OCI-LY3 (cell line): ENCODE data around the gene FARP1.

ENCODE experiments used
- H2AFZ ChIP-seq: fragments of 200-600, 300-600 bp; shearing (Covaris generic); 2 replicates; pipeline ENCODE4 v1.6.0; 2014; ENCODE audit warnings: antibody characterized with exemption, low read depth, low read length
- H3K27ac ChIP-seq: fragments of 200-600, 300-600 bp; sonication (generic); 2 replicates; pipeline ENCODE4 v1.5.1; 2014; ENCODE audit warnings: mild to moderate bottlenecking, low read length, moderate library complexity, mixed read lengths
- H3K27me3 ChIP-seq: fragments of 200-600, 300-600 bp; sonication (generic); 2 replicates; pipeline ENCODE4 v1.6.1; 2014; ENCODE audit warnings: low read depth, low read length, mixed read lengths
- H3K36me3 ChIP-seq: fragments of 200-600, 300-600 bp; sonication (generic); replicated peaks from 2 replicates; pipeline ENCODE3; 2014; ENCODE audit warnings: low read depth, low read length, mixed read lengths
- H3K4me1 ChIP-seq: fragments of 300-600, 200-600 bp; sonication (generic); 2 replicates; pipeline ENCODE4 v1.6.1; 2014; ENCODE audit warnings: low read length, mixed read lengths
- H3K4me2 ChIP-seq: fragments of 200-600, 300-600 bp; sonication (generic); 2 replicates; pipeline ENCODE4 v1.6.1; 2014; ENCODE audit warnings: low read length, mixed read lengths
- H3K4me3 ChIP-seq: fragments of 300-600, 200-600 bp; sonication (generic); 2 replicates; pipeline ENCODE4 v1.5.1; 2014; ENCODE audit warnings: antibody characterized with exemption, mild to moderate bottlenecking, low read length, moderate library complexity
- H3K79me2 ChIP-seq: fragments of 300-600, 200-600 bp; shearing (Covaris generic); 2 replicates; pipeline ENCODE4 v1.6.1; 2014; ENCODE audit warnings: mild to moderate bottlenecking, low read length, mixed read lengths
- H3K9ac ChIP-seq: fragments of 300-600, 200-600 bp; shearing (Covaris generic); 2 replicates; pipeline ENCODE4 v1.6.0; 2014; ENCODE audit warnings: mild to moderate bottlenecking, low read length, moderate library complexity
- H3K9me3 ChIP-seq: fragments of 200-600, 300-600 bp; shearing (Covaris generic); 2 replicates; pipeline ENCODE4 v1.6.1; 2014; ENCODE audit warnings: low read length, mixed read lengths; ENCODE audit not compliant: insufficient read depth
- H4K20me1 ChIP-seq: fragments of 200-600, 300-600 bp; sonication (generic); 2 replicates; pipeline ENCODE4 v1.6.1; 2016; ENCODE audit warnings: low read length, mixed read lengths; ENCODE audit not compliant: insufficient read depth
- CTCF ChIP-seq: fragments of 200-600, 300-600 bp; sonication (generic); IDR thresholded peaks from 2 replicates; pipeline ENCODE4 v1.5.1; 2014; ENCODE audit warnings: antibody characterized with exemption, low read length, low read depth
- EZH2phosphoT487 ChIP-seq: fragments of 200-600 bp; shearing (Covaris generic); IDR thresholded peaks from 2 replicates; pipeline ENCODE4 v1.6.1; 2018; ENCODE audit warnings: antibody characterized with exemption, mixed run types, low read depth

Gene FARP1

GRCh38 chr13:98280176-98280510, 137.2 kb downstream of the FARP1 start:
- no peak overlapping the region for H3K9ac ChIP-seq
- peak overlapping the region; percentile 41 for H3K4me3 ChIP-seq
- peak overlapping the region; percentile 55 for H3K4me2 ChIP-seq
- no peaks in the 10 kb centered on the region for H3K36me3 ChIP-seq
- H2AFZ ChIP-seq = peak overlapping the region; percentile 55
- peaks cover 11% of the 10 kb centered on the region; the same call in 1 of the 2 replicates for H3K4me1 ChIP-seq
- TF ChIP-seq EZH2phosphoT487 (no peak), CTCF (no peak)
- no peaks in the 10 kb centered on the region for H4K20me1 ChIP-seq
- no peaks in the 10 kb centered on the region for H3K9me3 ChIP-seq
- no peaks in the 10 kb centered on the region for H3K27me3 ChIP-seq
- no peak overlapping the region for H3K27ac ChIP-seq
- H3K79me2 ChIP-seq = no peaks in the 10 kb centered on the region

- Histone ChIP-seq H3K9me3 (no peaks in the 10 kb centered on the region), H3K4me2 (no peak overlapping the region), H3K4me3 (no peak overlapping the region), H3K79me2 (no peaks in the 10 kb centered on the region), H3K36me3 (no peaks in the 10 kb centered on the region), H4K20me1 (no peaks in the 10 kb centered on the region), H3K9ac (no peak overlapping the region), H3K27ac (no peak overlapping the region), H2AFZ (no peak overlapping the region), H3K27me3 (no peaks in the 10 kb centered on the region), H3K4me1 (peaks cover 6% of the 10 kb centered on the region; the same call in 1 of the 2 replicates)
- TF ChIP-seq EZH2phosphoT487 (no peak), CTCF (no peak)
Observed at GRCh38 chr13:98284679-98285078, 141.8 kb downstream of the FARP1 start.

- Histone ChIP-seq H3K27ac (no peak overlapping the region), H3K79me2 (no peaks in the 10 kb centered on the region), H3K9ac (no peak overlapping the region), H4K20me1 (no peaks in the 10 kb centered on the region), H3K4me2 (no peak overlapping the region), H3K4me3 (no peak overlapping the region), H3K27me3 (no peaks in the 10 kb centered on the region), H2AFZ (no peak overlapping the region), H3K36me3 (no peaks in the 10 kb centered on the region), H3K9me3 (no peaks in the 10 kb centered on the region), H3K4me1 (no peaks in the 10 kb centered on the region)
- TF ChIP-seq EZH2phosphoT487 = no peak
- TF ChIP-seq CTCF = no peak
Observed at GRCh38 chr13:98285317-98285716, 142.4 kb downstream of the FARP1 start.

- H3K4me3 ChIP-seq = no peak overlapping the region
- no peaks in the 10 kb centered on the region for H3K4me1 ChIP-seq
- no peak overlapping the region for H3K4me2 ChIP-seq
- no peaks in the 10 kb centered on the region for H3K27me3 ChIP-seq
- no peaks in the 10 kb centered on the region for H3K9me3 ChIP-seq
- no peak overlapping the region for H2AFZ ChIP-seq
- H4K20me1 ChIP-seq = no peaks in the 10 kb centered on the region
- no peaks in the 10 kb centered on the region for H3K79me2 ChIP-seq
- TF ChIP-seq CTCF (no peak), EZH2phosphoT487 (no peak)
- H3K27ac ChIP-seq = no peak overlapping the region
- H3K36me3 ChIP-seq = no peaks in the 10 kb centered on the region
- no peak overlapping the region for H3K9ac ChIP-seq
Observed at GRCh38 chr13:98285852-98286594, 143.1 kb downstream of the FARP1 start.
